ENCODE data around the gene COL4A2.

GRCh38 chr13:110371550-110372465, 64.7 kb downstream of the COL4A2 start:
- TF ChIP-seq EZH2phosphoT487 (IDR thresholded peaks at IDR 0.05; ENCODE audit: insufficient read depth, low read depth), result no peak
- no peak for TF ChIP-seq EZH2 (IDR thresholded peaks at IDR 0.05; ENCODE audit: insufficient read depth, poor library complexity, severe bottlenecking)
